HG03139 (cell line): ENCODE data around the gene LAMB1.
"Not testable (repeated sequence)": the region's sequence is repeated elsewhere in the genome, so short reads cannot be mapped to it uniquely, and the experiment has no call there.

Experiments used
- ATAC-seq: cut with Tn5 transposase; IDR thresholded peaks from one replicate; pipeline ENCODE4 v1.9.1; 2021; ENCODE audit not compliant: unreplicated experiment

The LAMB1 gene

DNA sequence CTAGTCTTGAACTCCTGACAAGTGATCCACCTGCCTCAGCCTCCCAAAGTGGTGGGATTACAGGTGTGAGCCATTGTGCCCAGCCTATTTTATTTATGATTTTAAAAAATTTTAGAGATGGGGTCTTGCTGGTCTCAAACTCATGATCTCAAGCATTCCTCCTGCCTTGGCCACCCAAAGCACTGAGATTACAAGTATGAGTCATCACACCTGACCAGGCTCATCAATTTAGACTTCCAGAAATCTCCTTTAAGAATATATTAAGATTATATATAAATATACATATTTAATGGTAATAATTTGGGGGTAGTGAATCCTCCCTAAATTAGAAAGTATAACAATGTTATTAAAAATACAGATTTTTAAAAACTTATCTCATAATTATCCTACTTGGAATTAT is 29.1 kb downstream of the LAMB1 start:
- no peak for ATAC-seq

DNA sequence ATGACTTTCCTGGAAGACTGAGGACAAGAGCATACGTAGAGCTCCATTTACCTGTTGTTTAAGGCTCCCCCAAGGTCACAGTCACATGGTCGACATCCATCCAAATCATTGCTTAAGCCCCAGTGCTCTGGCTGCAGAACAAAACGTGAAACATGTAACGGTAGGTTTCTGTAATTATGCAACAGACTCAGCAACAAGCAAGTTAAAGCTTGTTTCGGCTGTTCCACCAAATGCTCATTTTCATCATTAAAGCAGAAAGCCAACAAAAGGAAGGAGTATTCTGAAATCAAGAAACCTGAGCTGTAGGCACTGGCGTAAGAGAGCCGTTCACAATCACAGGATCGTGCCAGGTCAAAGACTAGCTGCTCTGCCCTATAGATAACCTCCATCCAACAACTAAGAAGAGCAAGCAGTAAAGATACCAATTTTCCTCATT is 30.0 kb downstream of the LAMB1 start:
- no peak for ATAC-seq

GRCh38 chr7:107972075-107972482 is 30.9 kb downstream of the LAMB1 start:
- no peak for ATAC-seq

DNA sequence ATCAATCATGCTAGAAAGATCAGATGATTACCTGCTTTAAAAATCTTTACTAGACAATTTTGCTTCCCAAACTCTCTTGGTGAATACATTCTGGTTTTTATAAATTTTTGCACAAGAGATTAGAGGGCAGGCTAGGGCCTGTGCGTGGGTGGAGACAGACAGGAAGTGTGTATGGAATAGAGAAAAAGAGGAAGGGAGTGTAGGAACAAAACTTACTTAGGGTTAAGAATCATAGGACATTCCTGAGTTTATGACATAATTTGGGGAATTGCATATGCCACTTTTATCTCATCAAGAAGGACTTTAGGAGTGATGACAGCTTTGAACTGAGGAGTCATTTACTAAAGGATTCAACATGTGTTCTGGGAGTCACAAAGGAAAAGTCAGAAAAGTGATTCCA is 31.3 kb downstream of the LAMB1 start:
- no peak for ATAC-seq

GRCh38 chr7:107971100-107971499 is 31.9 kb downstream of the LAMB1 start:
- no peak for ATAC-seq

DNA sequence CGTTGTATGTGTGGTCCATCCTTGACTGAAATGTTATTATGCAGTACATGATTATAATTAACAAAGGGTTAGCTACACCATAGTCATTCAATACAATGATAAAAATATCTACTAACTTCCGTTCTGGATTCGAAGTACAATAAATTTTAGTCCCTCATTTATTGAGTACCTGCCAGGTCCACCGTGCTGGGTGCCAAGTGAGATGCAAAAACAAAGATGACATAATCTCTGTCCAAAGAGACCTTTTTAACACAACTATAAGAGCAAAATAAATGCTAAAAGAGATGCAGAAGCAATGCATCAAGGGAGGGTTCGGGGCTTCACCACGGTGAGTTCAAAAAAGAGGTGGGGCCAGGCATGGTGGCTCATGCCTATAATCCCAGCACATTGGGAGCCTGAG is 33.1 kb downstream of the LAMB1 start:
- no peak for ATAC-seq

- no peak for ATAC-seq
These were observed 34.5 kb downstream of the LAMB1 start for GRCh38 chr7:107968449-107968848.

GRCh38 chr7:107967420-107967819 is 35.5 kb downstream of the LAMB1 start:
- no peak for ATAC-seq

DNA sequence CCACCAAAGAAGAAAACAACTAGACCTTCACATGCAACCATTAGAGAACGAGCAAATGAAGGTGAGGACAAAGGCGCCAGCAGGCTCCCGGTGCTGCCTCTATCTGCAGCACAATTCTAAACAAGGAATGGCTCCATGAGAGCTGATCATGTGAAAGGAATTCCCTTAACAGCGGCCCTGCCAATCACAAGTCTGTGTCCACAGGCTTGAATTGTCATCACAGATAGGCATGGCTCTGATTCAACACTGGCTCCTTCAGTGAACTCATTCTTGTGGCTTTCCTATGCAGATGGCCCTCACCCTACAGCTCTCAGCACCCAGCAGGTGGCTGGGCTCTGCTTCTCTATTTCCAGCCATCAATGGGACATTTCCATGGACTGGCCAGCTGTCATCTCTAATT is 36.2 kb downstream of the LAMB1 start:
- ATAC-seq = no peak

- no peak for ATAC-seq
These were observed 38.5 kb downstream of the LAMB1 start for GRCh38 chr7:107964510-107964909.

- no peak for ATAC-seq
These were observed 40.1 kb downstream of the LAMB1 start for GRCh38 chr7:107962817-107963216.

GRCh38 chr7:107961405-107961804 is 41.6 kb downstream of the LAMB1 start:
- ATAC-seq = no peak

DNA sequence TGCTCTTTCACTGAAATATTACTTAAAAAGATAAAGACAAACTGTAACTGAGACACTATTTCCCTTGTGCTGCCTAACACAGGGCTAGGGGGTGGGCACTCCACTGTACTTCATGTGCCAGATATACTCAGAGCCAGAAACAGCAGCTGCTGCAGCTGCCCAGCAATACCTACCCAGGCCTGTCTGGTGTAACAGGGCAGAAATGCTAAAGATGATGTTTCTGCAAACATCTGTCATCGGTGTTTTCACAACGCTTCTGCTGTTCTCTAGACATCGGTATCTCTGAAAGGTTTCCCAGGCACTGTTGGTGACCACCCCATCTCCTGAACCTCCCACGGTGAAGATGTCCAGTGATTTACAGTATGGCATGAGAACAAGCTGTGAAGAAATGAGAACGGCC is 42.7 kb downstream of the LAMB1 start:
- ATAC-seq = no peak

- ATAC-seq = no peak
These were observed 43.4 kb downstream of the LAMB1 start for GRCh38 chr7:107959527-107959898.

DNA sequence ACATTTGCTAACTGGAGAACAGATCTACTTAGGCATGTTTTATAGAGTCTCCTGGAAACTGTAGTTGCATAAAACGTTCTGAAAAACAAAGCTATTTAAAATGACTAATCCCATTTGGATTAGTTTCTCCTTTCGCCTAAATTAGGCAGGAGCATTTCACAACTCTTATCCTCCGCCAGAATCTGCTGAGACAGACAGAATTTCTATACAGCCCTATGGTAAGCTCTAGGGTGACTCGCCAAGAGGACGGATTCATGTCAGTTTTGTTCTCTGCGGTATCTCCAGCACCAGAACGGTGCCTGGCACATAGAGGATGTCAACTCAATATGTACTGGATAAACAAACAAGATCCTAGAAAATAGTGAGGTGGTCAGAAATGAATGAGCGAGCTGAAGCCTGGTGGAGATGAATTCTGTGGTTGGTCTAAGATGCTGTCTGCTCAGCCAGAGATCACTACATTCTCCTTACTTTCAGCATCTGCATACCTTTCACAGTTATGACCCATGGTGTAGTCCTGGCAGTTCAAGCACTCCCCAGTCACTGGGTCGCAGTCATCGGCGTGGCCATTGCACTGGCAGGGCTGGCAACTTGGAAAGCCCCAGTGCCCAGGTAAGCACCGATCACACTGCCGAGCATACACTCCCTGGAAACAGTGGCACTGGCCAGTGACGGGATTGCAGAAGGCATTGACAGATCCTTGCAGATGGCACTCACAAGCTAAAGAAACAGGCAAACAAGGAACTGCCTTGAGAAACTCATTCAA is 44.0 kb downstream of the LAMB1 start:
- no peak for ATAC-seq

- no peak for ATAC-seq
These were observed 45.5 kb downstream of the LAMB1 start for GRCh38 chr7:107957436-107957835.

DNA sequence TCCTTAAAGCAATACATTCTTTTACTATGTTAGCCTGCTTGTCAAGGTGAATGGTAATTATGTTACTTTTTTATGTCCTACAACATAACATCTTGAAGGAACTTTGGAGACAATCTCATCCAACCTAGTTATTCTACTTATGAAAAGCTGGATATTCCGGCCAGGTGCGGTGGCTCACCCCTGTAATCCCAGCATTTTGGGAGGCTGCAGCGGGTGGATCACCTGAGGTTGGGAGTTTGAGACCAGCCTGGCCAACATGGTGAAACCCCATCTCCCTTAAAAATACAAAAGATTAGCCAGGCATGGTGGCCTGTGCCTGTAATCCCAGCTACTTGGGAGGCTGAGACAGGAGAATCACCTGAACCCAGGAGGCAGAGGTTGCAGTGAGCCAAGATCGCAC is 46.0 kb downstream of the LAMB1 start:
- ATAC-seq = not testable (repeated sequence)

DNA sequence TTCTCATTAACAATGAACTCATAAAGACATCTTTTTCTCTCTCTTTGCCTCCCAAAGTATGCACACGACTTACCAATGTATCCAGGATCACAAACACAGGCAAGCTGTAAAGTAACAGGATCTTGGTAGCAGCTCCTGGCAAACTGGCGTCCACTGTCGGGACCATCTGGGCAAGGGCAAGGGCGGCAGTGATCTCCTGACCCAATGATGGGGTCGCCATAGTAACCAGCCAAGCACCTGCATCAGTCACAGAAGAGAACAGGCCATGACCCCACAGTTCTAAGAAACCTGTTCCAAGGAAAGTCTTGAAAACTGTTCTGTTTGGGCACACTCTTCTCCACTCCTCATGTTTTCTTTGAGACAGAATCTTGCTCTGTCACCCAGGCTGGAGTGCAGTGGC is 47.6 kb downstream of the LAMB1 start:
- no peak for ATAC-seq

DNA sequence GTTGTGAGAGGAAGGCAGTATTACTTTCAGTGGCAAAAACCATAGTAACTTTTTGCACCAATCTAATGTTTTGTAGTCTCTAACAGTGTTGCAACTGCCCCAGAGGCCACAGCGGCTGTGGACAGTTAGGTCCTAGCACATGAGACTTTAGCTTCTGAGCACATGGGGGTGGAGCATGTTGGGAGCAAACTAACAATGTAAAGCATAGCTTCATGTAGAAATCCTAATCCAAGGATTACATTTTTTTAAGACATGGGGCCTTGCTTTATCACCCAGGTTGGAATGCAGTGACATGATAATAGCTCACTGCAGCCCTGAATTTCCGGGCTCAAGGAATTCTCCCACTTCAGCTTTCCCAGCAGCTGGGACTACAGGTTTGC is 49.0 kb downstream of the LAMB1 start:
- no peak for ATAC-seq

GRCh38 chr7:107953265-107953923 is 49.6 kb downstream of the LAMB1 start:
- no peak for ATAC-seq

GRCh38 chr7:107951896-107952295 is 51.1 kb downstream of the LAMB1 start:
- ATAC-seq = no peak

DNA sequence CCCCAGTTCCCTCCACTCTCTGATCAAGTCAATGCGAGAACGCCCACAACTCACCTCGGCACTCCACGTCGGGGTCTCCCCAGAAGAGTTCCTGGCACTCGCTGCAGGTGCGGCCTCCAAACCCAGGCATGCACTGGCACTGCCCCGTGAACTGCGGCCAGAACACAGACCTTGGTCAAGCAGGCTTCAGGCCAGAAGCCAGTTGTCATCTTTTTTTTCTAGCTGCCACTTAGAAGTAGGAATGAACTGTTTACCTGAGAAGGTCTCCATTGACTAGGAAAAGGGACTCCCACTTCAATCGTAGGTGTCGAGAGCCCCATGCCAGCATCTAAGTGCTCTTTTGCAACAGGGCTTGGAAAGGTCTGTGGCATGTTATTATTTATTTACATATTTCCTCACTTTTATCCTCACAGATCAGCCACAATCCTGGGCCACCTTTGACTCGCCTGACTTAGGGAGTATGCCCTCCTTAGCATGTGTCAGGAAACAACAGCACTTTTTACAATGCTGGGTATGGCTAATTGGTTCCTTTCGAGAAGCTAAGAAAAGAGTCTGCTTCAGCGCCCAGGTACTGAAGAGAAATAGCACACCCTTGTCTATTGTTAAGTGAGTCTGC is 51.7 kb downstream of the LAMB1 start:
- ATAC-seq = no peak
